ENCODE results near the gene VWA5B1. TPM values are rescaled to one million over a fixed set of nuclear protein-coding genes. Genes with fewer than 3 reads are reported as not detected.

VWA5B1 gene
- total and polyA plus RNA-seq, 2 experiments from 2014 or later = 0.16 to 1.0 TPM

DNA sequence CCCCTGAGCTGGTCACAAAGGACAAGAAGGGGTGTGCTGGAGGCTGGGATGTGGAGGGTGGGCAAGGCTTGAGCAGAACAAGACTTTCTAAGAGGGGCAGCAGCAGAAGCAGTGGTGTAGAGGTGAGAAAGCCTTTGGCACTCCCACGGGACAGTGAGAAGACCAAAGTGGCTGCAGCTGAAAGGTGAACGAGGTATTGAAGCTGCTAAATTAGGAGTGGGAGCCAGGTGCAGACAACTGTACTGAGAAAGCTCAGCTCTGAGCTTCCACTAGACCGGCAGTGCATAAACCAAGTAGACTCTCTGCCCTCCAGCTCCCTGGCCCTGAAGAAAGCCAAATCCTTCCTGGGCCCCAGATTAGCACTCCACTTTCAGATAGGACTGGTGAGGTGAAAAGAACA, 93.0 kb downstream of the VWA5B1 start:
- Histone ChIP-seq H3K4me2 (no peak overlapping the region), H2AFZ (no peak overlapping the region), H4K20me1 (replicated peaks; ENCODE audit: insufficient read depth) (no peaks in the 10 kb centered on the region), H3K4me1 (ENCODE audit: insufficient read depth) (peaks cover 11% of the 10 kb centered on the region), H3K4me3 (no peak overlapping the region), H3K79me2 (replicated peaks; ENCODE audit: insufficient read depth) (no peaks in the 10 kb centered on the region), H3K27me3 (ENCODE audit: insufficient read depth) (no peaks in the 10 kb centered on the region), H3K27ac (ENCODE audit: low read depth) (no peak overlapping the region), H3K36me3 (ENCODE audit: insufficient read depth) (no peaks in the 10 kb centered on the region), H3F3A (replicated peaks; ENCODE audit: low read depth) (no peaks in the 10 kb centered on the region), H3K9me2 (ENCODE audit: insufficient read depth) (no peaks in the 10 kb centered on the region)
- no peaks in the 10 kb centered on the region for H3K9me3 Mint-ChIP-seq
- H3K4me1 Mint-ChIP-seq = peaks cover 22% of the 10 kb centered on the region
- ATAC-seq = no peak
- DNase-seq (ENCODE audit: low spot score) = no peak
- H3K27me3 Mint-ChIP-seq (ENCODE audit: insufficient read depth, low read depth, poor library complexity) = peaks cover 13% of the 10 kb centered on the region
- no peaks in the 10 kb centered on the region for H3K36me3 Mint-ChIP-seq (ENCODE audit: low read depth)
- TF ChIP-seq, protein P1, sequence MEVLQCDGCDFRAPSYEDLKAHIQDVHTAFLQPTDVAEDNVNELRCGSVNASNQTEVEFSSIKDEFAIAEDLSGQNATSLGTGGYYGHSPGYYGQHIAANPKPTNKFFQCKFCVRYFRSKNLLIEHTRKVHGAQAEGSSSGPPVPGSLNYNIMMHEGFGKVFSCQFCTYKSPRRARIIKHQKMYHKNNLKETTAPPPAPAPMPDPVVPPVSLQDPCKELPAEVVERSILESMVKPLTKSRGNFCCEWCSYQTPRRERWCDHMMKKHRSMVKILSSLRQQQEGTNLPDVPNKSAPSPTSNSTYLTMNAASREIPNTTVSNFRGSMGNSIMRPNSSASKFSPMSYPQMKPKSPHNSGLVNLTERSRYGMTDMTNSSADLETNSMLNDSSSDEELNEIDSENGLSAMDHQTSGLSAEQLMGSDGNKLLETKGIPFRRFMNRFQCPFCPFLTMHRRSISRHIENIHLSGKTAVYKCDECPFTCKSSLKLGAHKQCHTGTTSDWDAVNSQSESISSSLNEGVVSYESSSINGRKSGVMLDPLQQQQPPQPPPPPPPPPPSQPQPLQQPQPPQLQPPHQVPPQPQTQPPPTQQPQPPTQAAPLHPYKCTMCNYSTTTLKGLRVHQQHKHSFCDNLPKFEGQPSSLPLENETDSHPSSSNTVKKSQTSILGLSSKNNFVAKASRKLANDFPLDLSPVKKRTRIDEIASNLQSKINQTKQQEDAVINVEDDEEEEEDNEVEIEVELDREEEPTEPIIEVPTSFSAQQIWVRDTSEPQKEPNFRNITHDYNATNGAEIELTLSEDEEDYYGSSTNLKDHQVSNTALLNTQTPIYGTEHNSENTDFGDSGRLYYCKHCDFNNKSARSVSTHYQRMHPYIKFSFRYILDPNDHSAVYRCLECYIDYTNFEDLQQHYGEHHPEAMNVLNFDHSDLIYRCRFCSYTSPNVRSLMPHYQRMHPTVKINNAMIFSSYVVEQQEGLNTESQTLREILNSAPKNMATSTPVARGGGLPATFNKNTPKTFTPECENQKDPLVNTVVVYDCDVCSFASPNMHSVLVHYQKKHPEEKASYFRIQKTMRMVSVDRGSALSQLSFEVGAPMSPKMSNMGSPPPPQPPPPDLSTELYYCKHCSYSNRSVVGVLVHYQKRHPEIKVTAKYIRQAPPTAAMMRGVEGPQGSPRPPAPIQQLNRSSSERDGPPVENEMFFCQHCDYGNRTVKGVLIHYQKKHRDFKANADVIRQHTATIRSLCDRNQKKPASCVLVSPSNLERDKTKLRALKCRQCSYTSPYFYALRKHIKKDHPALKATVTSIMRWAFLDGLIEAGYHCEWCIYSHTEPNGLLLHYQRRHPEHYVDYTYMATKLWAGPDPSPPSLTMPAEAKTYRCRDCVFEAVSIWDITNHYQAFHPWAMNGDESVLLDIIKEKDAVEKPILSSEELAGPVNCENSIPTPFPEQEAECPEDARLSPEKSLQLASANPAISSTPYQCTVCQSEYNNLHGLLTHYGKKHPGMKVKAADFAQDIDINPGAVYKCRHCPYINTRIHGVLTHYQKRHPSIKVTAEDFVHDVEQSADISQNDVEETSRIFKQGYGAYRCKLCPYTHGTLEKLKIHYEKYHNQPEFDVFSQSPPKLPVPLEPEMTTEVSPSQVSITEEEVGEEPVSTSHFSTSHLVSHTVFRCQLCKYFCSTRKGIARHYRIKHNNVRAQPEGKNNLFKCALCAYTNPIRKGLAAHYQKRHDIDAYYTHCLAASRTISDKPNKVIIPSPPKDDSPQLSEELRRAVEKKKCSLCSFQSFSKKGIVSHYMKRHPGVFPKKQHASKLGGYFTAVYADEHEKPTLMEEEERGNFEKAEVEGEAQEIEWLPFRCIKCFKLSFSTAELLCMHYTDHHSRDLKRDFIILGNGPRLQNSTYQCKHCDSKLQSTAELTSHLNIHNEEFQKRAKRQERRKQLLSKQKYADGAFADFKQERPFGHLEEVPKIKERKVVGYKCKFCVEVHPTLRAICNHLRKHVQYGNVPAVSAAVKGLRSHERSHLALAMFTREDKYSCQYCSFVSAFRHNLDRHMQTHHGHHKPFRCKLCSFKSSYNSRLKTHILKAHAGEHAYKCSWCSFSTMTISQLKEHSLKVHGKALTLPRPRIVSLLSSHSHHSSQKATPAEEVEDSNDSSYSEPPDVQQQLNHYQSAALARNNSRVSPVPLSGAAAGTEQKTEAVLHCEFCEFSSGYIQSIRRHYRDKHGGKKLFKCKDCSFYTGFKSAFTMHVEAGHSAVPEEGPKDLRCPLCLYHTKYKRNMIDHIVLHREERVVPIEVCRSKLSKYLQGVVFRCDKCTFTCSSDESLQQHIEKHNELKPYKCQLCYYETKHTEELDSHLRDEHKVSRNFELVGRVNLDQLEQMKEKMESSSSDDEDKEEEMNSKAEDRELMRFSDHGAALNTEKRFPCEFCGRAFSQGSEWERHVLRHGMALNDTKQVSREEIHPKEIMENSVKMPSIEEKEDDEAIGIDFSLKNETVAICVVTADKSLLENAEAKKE (CRISPR knock-in tag; IDR thresholded peaks at IDR 0.05) = no peak
- TF ChIP-seq, protein P2, sequence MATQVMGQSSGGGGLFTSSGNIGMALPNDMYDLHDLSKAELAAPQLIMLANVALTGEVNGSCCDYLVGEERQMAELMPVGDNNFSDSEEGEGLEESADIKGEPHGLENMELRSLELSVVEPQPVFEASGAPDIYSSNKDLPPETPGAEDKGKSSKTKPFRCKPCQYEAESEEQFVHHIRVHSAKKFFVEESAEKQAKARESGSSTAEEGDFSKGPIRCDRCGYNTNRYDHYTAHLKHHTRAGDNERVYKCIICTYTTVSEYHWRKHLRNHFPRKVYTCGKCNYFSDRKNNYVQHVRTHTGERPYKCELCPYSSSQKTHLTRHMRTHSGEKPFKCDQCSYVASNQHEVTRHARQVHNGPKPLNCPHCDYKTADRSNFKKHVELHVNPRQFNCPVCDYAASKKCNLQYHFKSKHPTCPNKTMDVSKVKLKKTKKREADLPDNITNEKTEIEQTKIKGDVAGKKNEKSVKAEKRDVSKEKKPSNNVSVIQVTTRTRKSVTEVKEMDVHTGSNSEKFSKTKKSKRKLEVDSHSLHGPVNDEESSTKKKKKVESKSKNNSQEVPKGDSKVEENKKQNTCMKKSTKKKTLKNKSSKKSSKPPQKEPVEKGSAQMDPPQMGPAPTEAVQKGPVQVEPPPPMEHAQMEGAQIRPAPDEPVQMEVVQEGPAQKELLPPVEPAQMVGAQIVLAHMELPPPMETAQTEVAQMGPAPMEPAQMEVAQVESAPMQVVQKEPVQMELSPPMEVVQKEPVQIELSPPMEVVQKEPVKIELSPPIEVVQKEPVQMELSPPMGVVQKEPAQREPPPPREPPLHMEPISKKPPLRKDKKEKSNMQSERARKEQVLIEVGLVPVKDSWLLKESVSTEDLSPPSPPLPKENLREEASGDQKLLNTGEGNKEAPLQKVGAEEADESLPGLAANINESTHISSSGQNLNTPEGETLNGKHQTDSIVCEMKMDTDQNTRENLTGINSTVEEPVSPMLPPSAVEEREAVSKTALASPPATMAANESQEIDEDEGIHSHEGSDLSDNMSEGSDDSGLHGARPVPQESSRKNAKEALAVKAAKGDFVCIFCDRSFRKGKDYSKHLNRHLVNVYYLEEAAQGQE (IDR thresholded peaks at IDR 0.05; ENCODE audit: unreplicated experiment) = no peak
- TF ChIP-seq, protein P3, sequence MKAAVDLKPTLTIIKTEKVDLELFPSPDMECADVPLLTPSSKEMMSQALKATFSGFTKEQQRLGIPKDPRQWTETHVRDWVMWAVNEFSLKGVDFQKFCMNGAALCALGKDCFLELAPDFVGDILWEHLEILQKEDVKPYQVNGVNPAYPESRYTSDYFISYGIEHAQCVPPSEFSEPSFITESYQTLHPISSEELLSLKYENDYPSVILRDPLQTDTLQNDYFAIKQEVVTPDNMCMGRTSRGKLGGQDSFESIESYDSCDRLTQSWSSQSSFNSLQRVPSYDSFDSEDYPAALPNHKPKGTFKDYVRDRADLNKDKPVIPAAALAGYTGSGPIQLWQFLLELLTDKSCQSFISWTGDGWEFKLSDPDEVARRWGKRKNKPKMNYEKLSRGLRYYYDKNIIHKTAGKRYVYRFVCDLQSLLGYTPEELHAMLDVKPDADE (IDR thresholded peaks at IDR 0.05) = no peak
- TF ChIP-seq, protein P4, sequence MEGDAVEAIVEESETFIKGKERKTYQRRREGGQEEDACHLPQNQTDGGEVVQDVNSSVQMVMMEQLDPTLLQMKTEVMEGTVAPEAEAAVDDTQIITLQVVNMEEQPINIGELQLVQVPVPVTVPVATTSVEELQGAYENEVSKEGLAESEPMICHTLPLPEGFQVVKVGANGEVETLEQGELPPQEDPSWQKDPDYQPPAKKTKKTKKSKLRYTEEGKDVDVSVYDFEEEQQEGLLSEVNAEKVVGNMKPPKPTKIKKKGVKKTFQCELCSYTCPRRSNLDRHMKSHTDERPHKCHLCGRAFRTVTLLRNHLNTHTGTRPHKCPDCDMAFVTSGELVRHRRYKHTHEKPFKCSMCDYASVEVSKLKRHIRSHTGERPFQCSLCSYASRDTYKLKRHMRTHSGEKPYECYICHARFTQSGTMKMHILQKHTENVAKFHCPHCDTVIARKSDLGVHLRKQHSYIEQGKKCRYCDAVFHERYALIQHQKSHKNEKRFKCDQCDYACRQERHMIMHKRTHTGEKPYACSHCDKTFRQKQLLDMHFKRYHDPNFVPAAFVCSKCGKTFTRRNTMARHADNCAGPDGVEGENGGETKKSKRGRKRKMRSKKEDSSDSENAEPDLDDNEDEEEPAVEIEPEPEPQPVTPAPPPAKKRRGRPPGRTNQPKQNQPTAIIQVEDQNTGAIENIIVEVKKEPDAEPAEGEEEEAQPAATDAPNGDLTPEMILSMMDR (conservative IDR thresholded peaks at IDR 0.05; ENCODE audit: low read depth in 2 of 2) = no peak
- no peak for TF ChIP-seq POLR2AphosphoS5 (IDR thresholded peaks at IDR 0.05; ENCODE audit: low read depth)
- TF ChIP-seq NANOG (IDR thresholded peaks at IDR 0.05; ENCODE audit: borderline replicate concordance) = no peak
- TF ChIP-seq EZH2phosphoT487 (IDR thresholded peaks at IDR 0.05; ENCODE audit: unreplicated experiment) = no peak
- TF ChIP-seq ZNF114 (CRISPR knock-in tag; IDR thresholded peaks at IDR 0.05) = no peak
- TF ChIP-seq ZNF331 (CRISPR knock-in tag; IDR thresholded peaks at IDR 0.05; ENCODE audit: low read depth) = no peak
- no peak overlapping the region for H3K27ac Mint-ChIP-seq
- H3K4me3 Mint-ChIP-seq = no peak overlapping the region

Measured in GM23338 (cell line).